HepG2 (cell line): ENCODE results near the gene SP140L. TPM values are rescaled to one million over a fixed set of nuclear protein-coding genes. Genes with fewer than 3 reads are reported as not detected.

Source experiments
- ATAC-seq: fragments of 200-7000 bp; cut with Tn5 transposase; 3 replicates; pipeline ENCODE4 v1.9.1; 2020; ENCODE audit warnings: mild to moderate bottlenecking, moderate library complexity
- BruUV-seq: library from RNA; stranded (reverse); fragments of 400-500 nt; replicated peaks from 2 replicates; lab custom pipeline; 2021; lab: Mats Ljungman, UMichigan
- CTCF ChIA-PET: fragments of 300-600 bp; formaldehyde crosslinking; extraction: SDS; loops from one replicate; lab custom pipeline; 2021; ENCODE audit warnings: low total read pairs, inconsistent platforms, low intra/inter-chr PET ratio; lab: Yijun Ruan, JAX
- POLR2A ChIA-PET: fragments of 350-600 bp; sonication (Branson Sonifier 250); formaldehyde crosslinking; loops from one replicate; lab custom pipeline; 2020; ENCODE audit warnings: antibody characterized with exemption, inconsistent platforms; lab: Yijun Ruan, JAX
- DNase-seq: peaks from one replicate; pipeline ENCODE4 v3.0.0-alpha.2; 2015; ENCODE audit warnings: low spot score
- FAIRE-seq: peaks from 3 replicates; lab custom pipeline; 2011; peaks lifted over from hg19 to GRCh38; lab: Jason Lieb, UNC
- H2AFZ ChIP-seq: one replicate; pipeline ENCODE4 v1.6.1; 2011; ENCODE audit warnings: low read length, inconsistent platforms
- H3K27ac ChIP-seq: fragments of 300-600 bp; 3 replicates; pipeline ENCODE4 v1.8.0; 2011; ENCODE audit warnings: mixed run types, mild to moderate bottlenecking, mixed read lengths, low read length, inconsistent platforms; ENCODE audit not compliant: insufficient read depth; ENCODE audit errors: extremely low read length
- H3K27me3 ChIP-seq, 2 experiments: fragments of 200-600 bp in 1 of 2; 2 replicates in 1 of 2; 3 replicates in 1 of 2; pipeline versions ENCODE4 v1.6.0 to v1.8.0; 2011; ENCODE audit warnings: low read length in 2 of 2, mild to moderate bottlenecking in 2 of 2, moderate library complexity in 2 of 2, inconsistent platforms in 1 of 2; ENCODE audit not compliant: insufficient read depth in 2 of 2, control insufficient read depth in 1 of 2
- H3K36me3 ChIP-seq, 2 experiments: fragments of 200-600 bp in 1 of 2; replicated peaks in 1 of 2; 2 replicates in 1 of 2; 3 replicates in 1 of 2; pipeline versions ENCODE4 v1.5.1 to v1.8.0; 2011; ENCODE audit warnings: low read length in 2 of 2, inconsistent platforms in 1 of 2; ENCODE audit not compliant: insufficient read depth in 2 of 2, control insufficient read depth in 1 of 2
- H3K4me1 ChIP-seq: 2 replicates; pipeline ENCODE4 v1.5.1; 2012; ENCODE audit warnings: low read length, inconsistent platforms; ENCODE audit not compliant: insufficient read depth
- H3K4me2 ChIP-seq: 2 replicates; pipeline ENCODE4 v1.6.0; 2011; ENCODE audit warnings: low read depth, low read length, inconsistent platforms
- H3K4me3 ChIP-seq, 3 experiments: fragments of 200-600 bp in 1 of 3; sonication (generic), shearing (Covaris generic) in 1 of 3; replicated peaks in 1 of 3; 2 replicates each; pipeline ENCODE4 v1.5.1; 2011 to 2016; ENCODE audit warnings: low read length in 3 of 3, inconsistent platforms in 2 of 3, low read depth in 2 of 3, mild to moderate bottlenecking in 2 of 3, control low read depth in 1 of 3, mixed read lengths in 1 of 3; ENCODE audit not compliant: insufficient read depth in 1 of 3
- H3K79me2 ChIP-seq: one replicate; pipeline ENCODE4 v1.6.1; 2011; ENCODE audit warnings: low read length, inconsistent platforms; ENCODE audit not compliant: insufficient read depth
- H3K9ac ChIP-seq: 2 replicates; pipeline ENCODE4 v1.6.0; 2011; ENCODE audit warnings: mild to moderate bottlenecking, low read depth, low read length, inconsistent platforms; ENCODE audit not compliant: insufficient read depth
- H3K9me3 ChIP-seq: 2 replicates; pipeline ENCODE4 v1.5.1; 2012; ENCODE audit warnings: mild to moderate bottlenecking, low read length
- H4K20me1 ChIP-seq: 2 replicates; pipeline ENCODE4 v1.6.0; 2011; ENCODE audit warnings: inconsistent platforms, mild to moderate bottlenecking, low read length, moderate library complexity; ENCODE audit not compliant: insufficient read depth
- BCL3 ChIP-seq: sonication (generic); formaldehyde crosslinking; IDR thresholded peaks from 2 replicates; pipeline ENCODE4 v1.5.1; 2020; ENCODE audit warnings: mild to moderate bottlenecking, missing genetic modification reagents, moderate library complexity
- CREBL2 ChIP-seq: sonication (generic); formaldehyde crosslinking; IDR thresholded peaks from 2 replicates; pipeline ENCODE4 v1.8.1; 2023; ENCODE audit warnings: missing genetic modification reagents, mild to moderate bottlenecking, borderline replicate concordance
- NFAT5 ChIP-seq: sonication (generic); formaldehyde crosslinking; IDR thresholded peaks from 2 replicates; pipeline ENCODE4 v1.4.0; 2020; ENCODE audit warnings: missing genetic modification reagents
- RAD21 ChIP-seq: fragments of 450-650 bp; formaldehyde crosslinking; IDR thresholded peaks from 2 replicates; pipeline ENCODE4 v1.5.0; 2020; ENCODE audit warnings: mild to moderate bottlenecking
- SPEN ChIP-seq: sonication (generic); formaldehyde crosslinking; IDR thresholded peaks from 2 replicates; pipeline ENCODE4 v1.5.1; 2020; ENCODE audit warnings: low read depth, mild to moderate bottlenecking, missing genetic modification reagents
- TAF1 ChIP-seq: sonication (generic); formaldehyde crosslinking; IDR thresholded peaks from 2 replicates; pipeline ENCODE4 v1.4.0; 2020; ENCODE audit warnings: missing genetic modification reagents
- ZFX ChIP-seq: sonication (generic); formaldehyde crosslinking; IDR thresholded peaks from 2 replicates; pipeline ENCODE4 v1.4.0; 2020; ENCODE audit warnings: mild to moderate bottlenecking, low read depth, missing genetic modification reagents, moderate library complexity
- ZNF282 ChIP-seq: fragments of 450-650 bp; IDR thresholded peaks from 2 replicates; pipeline ENCODE4 v1.6.1; 2018; ENCODE audit not compliant: partially characterized antibody
- ZNF550 ChIP-seq: sonication (generic); formaldehyde crosslinking; IDR thresholded peaks from 2 replicates; pipeline ENCODE4 v1.4.0; 2020; ENCODE audit warnings: mild to moderate bottlenecking, missing genetic modification reagents, borderline replicate concordance
- ZNF562 ChIP-seq: sonication (generic); formaldehyde crosslinking; IDR thresholded peaks from 2 replicates; pipeline ENCODE4 v1.8.0; 2022; ENCODE audit warnings: missing genetic modification reagents, borderline replicate concordance
- ZNF572 ChIP-seq: sonication (generic); formaldehyde crosslinking; IDR thresholded peaks from 2 replicates; pipeline ENCODE4 v1.5.1; 2020; ENCODE audit warnings: mild to moderate bottlenecking, missing genetic modification reagents
- ZNF619 ChIP-seq: sonication (generic); formaldehyde crosslinking; IDR thresholded peaks from 2 replicates; pipeline ENCODE4 v1.4.0; 2020; ENCODE audit warnings: mild to moderate bottlenecking, missing genetic modification reagents
- ZNF792 ChIP-seq: IDR thresholded peaks from 2 replicates; pipeline ENCODE4 v1.6.1; 2016
- WGBS: methylation state at CpG from one replicate; pipeline ENCODE4 v1.1.6; 2017; ENCODE audit warnings: low lambda C conversion rate; 5-methylcytosine and 5-hydroxymethylcytosine counted together
- in situ Hi-C: cut with HindIII; loops from 2 replicates; pipeline ENCODE4 v1.10.0; 2017; ENCODE audit warnings: low pct_unique_long_range_greater_than_20kb; ENCODE audit not compliant: extremely low pct_ligation_motif_present
- intact Hi-C: fragments of 100-400 bp; cut with micrococcal nuclease; formaldehyde crosslinking; loops from one replicate; pipeline ENCODE4 v1.10.0; 2022; ENCODE audit not compliant: unreplicated experiment
- polyA plus RNA-seq, 8 experiments: library from polyadenylated mRNA; depleted of rRNA in 3 of 8; stranded (reverse) in 7 of 8; unstranded in 1 of 8; fragments of >200 nt; fragmentation: Illumina TruSeq in 4 of 8; extraction: Trizol in 4 of 8; gene quantifications; 2 replicates each; pipeline versions ENCODE4 v1.2.1 to v1.2.3, GENCODE V29; 2011 to 2016; ENCODE audit warnings: low read depth in 4 of 8, missing spikeins in 1 of 8, mixed read lengths in 1 of 8; ENCODE audit not compliant: insufficient read depth in 1 of 8
- total RNA-seq, 5 experiments: library from RNA; depleted of rRNA; stranded (reverse); fragments of >200 nt; fragmentation: Illumina TruSeq; extraction: Trizol; gene quantifications; 2 replicates each; pipeline ENCODE4 v1.2.3, GENCODE V29; 2016; ENCODE audit warnings: low read depth in 1 of 5

The SP140L gene
- total and polyA plus RNA-seq, 2 of the 13 experiments (the other 11 are each of a cell fraction or from before 2014, with no cell fraction given): 10.9 to 17.5 TPM

GRCh38 chr2:230410861-230411569, 84.0 kb downstream of the SP140L start (continued):
- TF ChIP-seq ZNF619 (CRISPR knock-in tag): 0 out of 2 replicates have a peak, but pooled peaks have one; percentile 23
- TF ChIP-seq, all 625 proteins: peak for 18

- under 1% methylated on average over 24 of the region's 57 CpGs for WGBS
- peak overlapping the region; percentile 85 for H3K9ac ChIP-seq
- H3K4me3 ChIP-seq: peak overlapping the region; percentile 74 to 82 (median 80)
- no peaks in the 10 kb centered on the region for H3K79me2 ChIP-seq
- H3K36me3 ChIP-seq: no peaks in the 10 kb centered on the region
- in situ Hi-C loops (loop anchor here (5.0 kb wide), 1 partner anchor 89 kb away; no protein-coding TSS in a partner anchor), intact Hi-C loops (loop anchor here (2.0 to 10.0 kb wide), 4 partner anchors 54 to 201 kb away; partner anchors contain the start of genes SP140 and SP140L)
- peak overlapping the region; percentile 77 for H3K27ac ChIP-seq
- TSS peak; percentile 72 for BruUV-seq
- no peak for FAIRE-seq
- no peaks in the 10 kb centered on the region for H4K20me1 ChIP-seq
- H3K9me3 ChIP-seq: no peaks in the 10 kb centered on the region
- H3K27me3 ChIP-seq: no peaks in the 10 kb centered on the region; a peak in 1 of 5 replicates
- H3K4me2 ChIP-seq: peak overlapping the region; percentile 85
- peak overlapping the region; percentile 92 for H2AFZ ChIP-seq
- ATAC-seq: peak; percentile 84
- peaks cover 48% of the 10 kb centered on the region for H3K4me1 ChIP-seq
- ChIA-PET CTCF (no interaction called here), POLR2A (interaction anchor here (0.7 to 2.2 kb wide), 4 partner anchors 12 to 102 kb away, joined by 3 to 10 read pairs (median 4); partner anchors contain the start of gene SP140L)
- DNase-seq: peak; percentile 62
- no peak for TF ChIP-seq ZNF572 (CRISPR knock-in tag)
- no peak for TF ChIP-seq ZNF282
- peak; percentile 57; the same call in 1 of the 2 replicates for TF ChIP-seq RAD21 (CRISPR knock-in tag)
- TF ChIP-seq CREBL2 (CRISPR knock-in tag): no peak
- TF ChIP-seq ZNF550: no peak
- TF ChIP-seq ZNF792 (CRISPR knock-in tag): 0 out of 2 replicates have a peak, but pooled peaks have one; percentile 22
- TF ChIP-seq ZNF562 (CRISPR knock-in tag): no peak
- TF ChIP-seq TAF1 (CRISPR knock-in tag): peak; percentile 69; the same call in 1 of the 2 replicates
- TF ChIP-seq BCL3 (CRISPR knock-in tag): peak; percentile 66; the same call in 1 of the 2 replicates
- TF ChIP-seq NFAT5: peak; percentile 41; the same call in 1 of the 2 replicates
- peak; percentile 84 for TF ChIP-seq ZFX
- TF ChIP-seq SPEN (CRISPR knock-in tag): peak; percentile 73
Measured at GRCh38 chr2:230411570-230412370, 84.8 kb downstream of the SP140L start.
